ENCODE data around the gene SKIC8. TPM values are rescaled to one million over a fixed set of nuclear protein-coding genes. Genes with fewer than 3 reads are reported as not detected.

Gene SKIC8
- total RNA-seq, 1 donor from 2014 or later, result 44.4 TPM

DNA sequence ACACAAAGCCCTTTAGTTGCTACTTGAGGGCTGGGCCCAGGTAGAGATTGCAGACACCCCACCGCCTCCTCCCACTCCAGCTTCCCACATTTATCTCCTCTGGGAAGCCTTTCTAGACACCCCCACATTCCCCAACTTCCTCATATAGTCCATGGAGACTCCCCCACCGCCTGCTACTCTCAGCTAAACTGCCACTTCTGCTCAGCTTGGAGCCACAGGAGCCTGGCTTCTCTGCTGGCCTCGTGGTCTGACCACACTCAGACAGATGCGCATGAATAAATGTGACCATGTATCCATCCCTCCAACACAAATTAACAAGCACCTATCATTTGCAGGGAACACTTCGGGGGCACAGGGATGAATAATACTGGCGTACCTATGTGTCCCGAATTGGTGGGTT is 54.5 kb downstream of the SKIC8 start:
- Histone ChIP-seq H3K27ac (no peak overlapping the region), H3K36me3 (no peaks in the 10 kb centered on the region), H3K4me3 (no peak overlapping the region), H3K4me1 (no peaks in the 10 kb centered on the region), H3K9me3 (no peaks in the 10 kb centered on the region), H3K27me3 (ENCODE audit: low read depth) (no peaks in the 10 kb centered on the region)
- TF ChIP-seq, protein P1, sequence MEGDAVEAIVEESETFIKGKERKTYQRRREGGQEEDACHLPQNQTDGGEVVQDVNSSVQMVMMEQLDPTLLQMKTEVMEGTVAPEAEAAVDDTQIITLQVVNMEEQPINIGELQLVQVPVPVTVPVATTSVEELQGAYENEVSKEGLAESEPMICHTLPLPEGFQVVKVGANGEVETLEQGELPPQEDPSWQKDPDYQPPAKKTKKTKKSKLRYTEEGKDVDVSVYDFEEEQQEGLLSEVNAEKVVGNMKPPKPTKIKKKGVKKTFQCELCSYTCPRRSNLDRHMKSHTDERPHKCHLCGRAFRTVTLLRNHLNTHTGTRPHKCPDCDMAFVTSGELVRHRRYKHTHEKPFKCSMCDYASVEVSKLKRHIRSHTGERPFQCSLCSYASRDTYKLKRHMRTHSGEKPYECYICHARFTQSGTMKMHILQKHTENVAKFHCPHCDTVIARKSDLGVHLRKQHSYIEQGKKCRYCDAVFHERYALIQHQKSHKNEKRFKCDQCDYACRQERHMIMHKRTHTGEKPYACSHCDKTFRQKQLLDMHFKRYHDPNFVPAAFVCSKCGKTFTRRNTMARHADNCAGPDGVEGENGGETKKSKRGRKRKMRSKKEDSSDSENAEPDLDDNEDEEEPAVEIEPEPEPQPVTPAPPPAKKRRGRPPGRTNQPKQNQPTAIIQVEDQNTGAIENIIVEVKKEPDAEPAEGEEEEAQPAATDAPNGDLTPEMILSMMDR (IDR thresholded peaks at IDR 0.05), result no peak
- no peak for DNase-seq
- no peak for ATAC-seq
- intact Hi-C loops (cut with DNase I), result no loop called here

DNA sequence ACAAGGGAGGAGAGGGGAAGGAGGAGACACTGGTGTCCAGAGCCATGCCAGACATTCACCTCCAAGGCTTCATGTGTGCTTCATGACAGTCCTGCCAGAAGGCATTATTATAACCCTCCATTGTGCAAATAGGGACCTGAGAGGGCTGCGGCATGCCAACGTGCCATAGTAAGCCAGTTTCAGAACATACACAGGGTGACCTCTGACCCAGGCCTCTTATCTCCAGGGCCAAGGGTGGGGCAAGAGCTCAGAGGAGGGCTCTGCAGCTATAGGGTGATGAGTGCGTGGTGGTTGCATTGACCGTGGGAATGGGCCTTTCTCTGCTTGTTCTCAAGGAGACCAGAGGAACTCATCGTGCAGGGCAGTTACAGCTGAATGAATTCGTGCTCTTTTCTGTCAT is 55.3 kb downstream of the SKIC8 start:
- H3K27ac ChIP-seq, result no peak overlapping the region
- H3K36me3 ChIP-seq, result no peaks in the 10 kb centered on the region
- DNase-seq (no peak), ATAC-seq (no peak)
- intact Hi-C loops (cut with DNase I), result no loop called here
- H3K9me3 ChIP-seq, result no peaks in the 10 kb centered on the region
- H3K4me1 ChIP-seq, result no peaks in the 10 kb centered on the region
- no peaks in the 10 kb centered on the region for H3K27me3 ChIP-seq (ENCODE audit: low read depth)
- TF ChIP-seq, protein P1 (IDR thresholded peaks at IDR 0.05), result no peak
- H3K4me3 ChIP-seq, result no peak overlapping the region

DNA sequence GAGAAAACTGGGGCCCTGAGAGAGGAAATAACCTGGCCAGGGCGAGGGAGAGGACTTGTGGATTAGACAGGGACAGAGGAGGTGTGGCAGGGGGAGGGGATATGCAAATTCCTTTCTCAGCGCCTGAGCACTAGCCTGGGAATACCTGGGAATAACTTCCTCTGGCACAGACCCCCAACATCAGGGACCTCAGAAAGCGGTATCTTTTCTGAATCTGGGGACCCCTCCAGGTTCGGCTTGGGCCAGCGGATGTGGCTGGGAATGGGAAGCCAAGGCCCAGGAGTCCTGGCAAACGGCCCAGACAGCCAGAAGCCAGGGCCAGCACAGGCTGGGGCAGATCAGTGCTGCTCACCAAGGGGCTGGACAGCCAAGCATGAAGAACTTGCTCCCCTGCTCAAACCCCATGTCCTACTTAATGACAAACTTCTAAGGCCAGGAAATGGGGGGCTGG is 55.9 kb downstream of the SKIC8 start:
- Histone ChIP-seq H3K4me3 (no peak overlapping the region), H3K36me3 (no peaks in the 10 kb centered on the region), H3K9me3 (no peaks in the 10 kb centered on the region), H3K27ac (no peak overlapping the region), H3K27me3 (ENCODE audit: low read depth) (no peaks in the 10 kb centered on the region), H3K4me1 (no peaks in the 10 kb centered on the region)
- TF ChIP-seq, protein P1 (IDR thresholded peaks at IDR 0.05), result no peak
- ATAC-seq (no peak), DNase-seq (no peak)
- intact Hi-C loops (cut with DNase I), result no loop called here

DNA sequence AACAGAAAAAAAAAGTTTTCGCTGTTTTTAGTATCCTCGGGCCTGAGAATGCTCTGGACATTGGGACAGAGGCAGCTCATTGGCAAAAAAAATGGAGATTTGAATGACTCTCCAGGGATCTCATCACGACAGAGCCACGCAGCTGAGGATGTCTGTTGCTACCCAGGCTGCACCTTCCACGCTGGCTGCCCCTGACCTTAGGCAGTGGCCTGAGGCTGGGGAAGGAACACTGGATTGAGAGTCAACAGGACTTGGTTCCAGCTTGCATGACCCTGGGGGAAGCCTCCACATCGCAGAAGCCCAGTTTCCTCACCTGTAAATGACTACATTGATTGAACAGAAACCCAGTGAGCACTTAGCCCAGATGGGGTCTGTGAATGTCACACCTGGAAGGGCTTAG is 56.4 kb downstream of the SKIC8 start:
- Histone ChIP-seq H3K9me3 (no peaks in the 10 kb centered on the region), H3K27me3 (ENCODE audit: low read depth) (no peaks in the 10 kb centered on the region), H3K4me1 (no peaks in the 10 kb centered on the region), H3K36me3 (no peaks in the 10 kb centered on the region), H3K4me3 (no peak overlapping the region), H3K27ac (no peak overlapping the region)
- DNase-seq (no peak), ATAC-seq (no peak)
- TF ChIP-seq, protein P1 (IDR thresholded peaks at IDR 0.05), result no peak
- intact Hi-C loops (cut with DNase I), result no loop called here

DNA sequence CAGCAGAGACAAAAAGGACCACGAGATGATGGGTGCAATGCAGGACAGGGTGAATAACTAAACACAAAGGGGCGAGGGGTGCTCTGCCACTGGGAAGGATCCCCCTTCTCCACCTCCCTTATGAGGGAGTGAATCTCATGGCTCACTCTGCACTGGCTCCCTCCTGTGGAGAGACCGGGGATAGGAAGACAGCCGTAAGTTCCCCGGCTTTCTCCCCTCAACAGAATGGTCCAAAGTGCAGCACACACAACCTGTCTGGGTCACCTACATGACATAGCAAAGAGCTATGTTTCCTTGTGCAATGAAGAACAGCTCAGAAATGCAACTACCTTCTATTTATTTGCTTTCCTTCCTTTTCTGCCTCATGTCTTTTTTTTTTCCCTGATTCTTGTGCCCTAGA is 57.3 kb downstream of the SKIC8 start:
- no peaks in the 10 kb centered on the region for H3K4me1 ChIP-seq
- H3K4me3 ChIP-seq, result no peak overlapping the region
- intact Hi-C loops (cut with DNase I), result no loop called here
- no peaks in the 10 kb centered on the region for H3K27me3 ChIP-seq (ENCODE audit: low read depth)
- TF ChIP-seq, protein P1 (IDR thresholded peaks at IDR 0.05), result peak; percentile 19
- no peaks in the 10 kb centered on the region for H3K9me3 ChIP-seq
- no peak overlapping the region for H3K27ac ChIP-seq
- DNase-seq, result no peak
- ATAC-seq, result peak in 1 of 2 donors; percentile 14
- no peaks in the 10 kb centered on the region for H3K36me3 ChIP-seq

DNA sequence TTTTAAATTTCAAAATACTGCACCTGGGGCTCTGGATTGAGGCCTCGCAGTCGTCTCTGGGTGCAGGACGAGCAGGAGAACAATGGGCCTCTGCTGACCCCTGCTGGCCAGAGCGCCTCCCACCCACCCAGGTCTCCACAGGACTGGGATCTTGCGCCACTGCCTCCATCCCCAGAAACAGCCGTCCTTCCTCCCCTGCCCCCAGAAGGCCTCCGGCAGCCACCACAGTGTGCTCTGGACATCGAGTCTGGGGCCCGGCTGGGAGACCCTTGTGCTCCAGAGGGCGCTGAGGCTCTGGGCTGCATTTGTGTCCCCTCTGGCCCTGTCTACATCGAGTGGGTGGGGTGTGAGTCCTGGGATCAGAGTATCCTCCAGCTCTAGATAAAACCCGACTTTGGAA is 58.4 kb downstream of the SKIC8 start:
- ATAC-seq (peak; percentile 92 to 94), DNase-seq (peak; percentile 87)
- no peak overlapping the region for H3K4me3 ChIP-seq
- H3K27ac ChIP-seq, result no peak overlapping the region
- no peaks in the 10 kb centered on the region for H3K27me3 ChIP-seq (ENCODE audit: low read depth)
- no peaks in the 10 kb centered on the region for H3K36me3 ChIP-seq
- H3K9me3 ChIP-seq, result no peaks in the 10 kb centered on the region
- no peaks in the 10 kb centered on the region for H3K4me1 ChIP-seq
- intact Hi-C loops (cut with DNase I), result no loop called here
- TF ChIP-seq, protein P1 (IDR thresholded peaks at IDR 0.05), result peak; percentile 87

All from lower lobe of right lung (tissue), 2 donors.